ENCODE data around the gene WDR48.

GRCh38 chr3:39137435-39137936, 85.7 kb downstream of the WDR48 start:
- TF ChIP-seq CTCF (IDR thresholded peaks at IDR 0.05) (no peak), POLR2A (IDR thresholded peaks at IDR 0.05) (no peak)

All from lower leg skin (tissue), 3 donors.